Measurements from ENCODE around the gene PUS1.

GRCh38 chr12:131902332-131903241, 26.5 kb upstream of the PUS1 start:
- no peak for TF ChIP-seq EZH2 (IDR thresholded peaks at IDR 0.05; ENCODE audit: low read length, unreplicated experiment)
- TF ChIP-seq CTCF (conservative IDR thresholded peaks at IDR 0.05; ENCODE audit: low read depth, low read length) = no peak
